ENCODE measurements around the gene LRP5. TPM values are rescaled to one million over a fixed set of nuclear protein-coding genes. Genes with fewer than 3 reads are reported as not detected.

The LRP5 gene
- total RNA-seq, 1 experiment from 2014 or later = 55.2 TPM

GRCh38 chr11:68333173-68333572, 20.8 kb downstream of the LRP5 start:
- Histone ChIP-seq H3K9me3 (ENCODE audit: control insufficient read depth in 1 of 2, insufficient read depth in 1 of 2, low read depth in 1 of 2, low read length in 2 of 2) (no peaks in the 10 kb centered on the region), H2AFZ (ENCODE audit: low read depth, low read length, poor library complexity, severe bottlenecking) (no peak overlapping the region), H3K4me1 (ENCODE audit: control insufficient read depth in 1 of 2, insufficient read depth in 2 of 2, low read length in 2 of 2) (peaks cover 12 to 22% of the 10 kb centered on the region in 2 experiments; a peak in 3 of 4 replicates), H3K79me2 (ENCODE audit: insufficient read depth, low read length) (peaks cover 27% of the 10 kb centered on the region; the same call in 1 of the 2 replicates), H3K27me3 (ENCODE audit: insufficient read depth, low read length) (no peaks in the 10 kb centered on the region), H4K20me1 (ENCODE audit: insufficient read depth) (no peaks in the 10 kb centered on the region), H3K4me2 (ENCODE audit: low read length) (no peak overlapping the region), H3K36me3 (ENCODE audit: control insufficient read depth in 1 of 2, insufficient read depth in 2 of 2, low read length in 2 of 2) (no peaks in the 10 kb centered on the region), H3K9ac (ENCODE audit: low read length) (no peak overlapping the region), H3K9me2 (ENCODE audit: insufficient read depth) (no peaks in the 10 kb centered on the region), H3K27ac (ENCODE audit: low read depth, low read length) (no peak overlapping the region), H3K4me3 (replicated peaks in 1 of 2; ENCODE audit: low read depth in 1 of 2, low read length in 2 of 2) (no peak overlapping the region)
- DNase-seq (ENCODE audit: low read depth, low spot score) (no peak), ATAC-seq (no peak)
- BruUV-seq (replicated peaks) = no TSS peak
- intact Hi-C loops (cut with micrococcal nuclease) = no loop called here
- ChIA-PET RAD21 (ENCODE audit: low non-redundant PET in 1 of 2, low total read pairs in 2 of 2, uncharacterized antibody in 2 of 2, unreplicated experiment in 2 of 2) (no interaction called here), CTCF (no interaction called here), POLR2A (no interaction called here)
- TF ChIP-seq ZFX (IDR thresholded peaks at IDR 0.05) (no peak), MAX (IDR thresholded peaks at IDR 0.05) (no peak), POLR2AphosphoS5 (IDR thresholded peaks at IDR 0.05; ENCODE audit: low read depth, low read length) (no peak), SIN3A (IDR thresholded peaks at IDR 0.05; ENCODE audit: low read depth) (no peak), SP1 (IDR thresholded peaks at IDR 0.05; ENCODE audit: low read depth) (no peak), YY1 (IDR thresholded peaks at IDR 0.05; ENCODE audit: extremely low read depth, insufficient replicate concordance, low read depth, low read length) (no peak), JUND (IDR thresholded peaks at IDR 0.05) (no peak), EZH2 (IDR thresholded peaks at IDR 0.05) (no peak), EZH2phosphoT487 (IDR thresholded peaks at IDR 0.05; ENCODE audit: borderline replicate concordance) (no peak), ELF1 (IDR thresholded peaks at IDR 0.05; ENCODE audit: borderline replicate concordance, low read depth) (no peak), ZNF274 (IDR thresholded peaks at IDR 0.05; ENCODE audit: low read depth, low read length) (no peak), EGR1 (IDR thresholded peaks at IDR 0.05; ENCODE audit: low read depth) (no peak), TCF7L2 (IDR thresholded peaks at IDR 0.05; ENCODE audit: borderline replicate concordance, extremely low read depth, insufficient read depth, insufficient read length) (no peak)

- Histone ChIP-seq H3K79me2 (ENCODE audit: insufficient read depth, low read length) (peaks cover 19% of the 10 kb centered on the region), H3K9ac (ENCODE audit: low read length) (no peak overlapping the region), H3K27me3 (ENCODE audit: insufficient read depth, low read length) (no peaks in the 10 kb centered on the region), H3K36me3 (ENCODE audit: control insufficient read depth in 1 of 2, insufficient read depth in 2 of 2, low read length in 2 of 2) (no peaks in the 10 kb centered on the region), H3K4me1 (ENCODE audit: control insufficient read depth in 1 of 2, insufficient read depth in 2 of 2, low read length in 2 of 2) (peaks cover 22 to 33% of the 10 kb centered on the region in 2 experiments; a peak in 3 of 4 replicates), H3K9me2 (ENCODE audit: insufficient read depth) (no peaks in the 10 kb centered on the region), H3K27ac (ENCODE audit: low read depth, low read length) (no peak overlapping the region), H3K4me3 (replicated peaks in 1 of 2; ENCODE audit: low read depth in 1 of 2, low read length in 2 of 2) (no peak overlapping the region), H3K9me3 (ENCODE audit: control insufficient read depth in 1 of 2, insufficient read depth in 1 of 2, low read depth in 1 of 2, low read length in 2 of 2) (no peaks in the 10 kb centered on the region), H3K4me2 (ENCODE audit: low read length) (no peak overlapping the region), H4K20me1 (ENCODE audit: insufficient read depth) (no peaks in the 10 kb centered on the region), H2AFZ (ENCODE audit: low read depth, low read length, poor library complexity, severe bottlenecking) (no peak overlapping the region)
- no TSS peak for BruUV-seq (replicated peaks)
- ATAC-seq (no peak), DNase-seq (ENCODE audit: low read depth, low spot score) (no peak)
- ChIA-PET RAD21 (ENCODE audit: low non-redundant PET in 1 of 2, low total read pairs in 2 of 2, uncharacterized antibody in 2 of 2, unreplicated experiment in 2 of 2) (no interaction called here), CTCF (no interaction called here), POLR2A (no interaction called here)
- intact Hi-C loops (cut with micrococcal nuclease) = no loop called here
- TF ChIP-seq MAX (IDR thresholded peaks at IDR 0.05) (no peak), CTCF (IDR thresholded peaks at IDR 0.05 in 2 of 3, conservative IDR thresholded peaks at IDR 0.05 in 1 of 3; ENCODE audit: borderline replicate concordance in 1 of 3, insufficient read depth in 1 of 3, low read depth in 2 of 3, low read length in 2 of 3) (no peak), JUND (IDR thresholded peaks at IDR 0.05) (no peak), ZBTB33 (IDR thresholded peaks at IDR 0.05; ENCODE audit: extremely low read depth, insufficient replicate concordance, low read length) (no peak), YY1 (IDR thresholded peaks at IDR 0.05; ENCODE audit: extremely low read depth, insufficient replicate concordance, low read depth, low read length) (no peak), ELF1 (IDR thresholded peaks at IDR 0.05; ENCODE audit: borderline replicate concordance, low read depth) (no peak), CEBPB (IDR thresholded peaks at IDR 0.05; ENCODE audit: low read depth) (no peak), ZFX (IDR thresholded peaks at IDR 0.05) (no peak), EGR1 (IDR thresholded peaks at IDR 0.05; ENCODE audit: low read depth) (no peak)
Observed at GRCh38 chr11:68334923-68335322, 22.5 kb downstream of the LRP5 start.

Measured in HCT116 (cell line).